ENCODE results near the gene BEND6.

Gene BEND6

GRCh38 chr6:56951049-56951831, 3.7 kb upstream of the BEND6 start:
- no peak for DNase-seq (ENCODE audit: insufficient read length, low spot score)
- no peak for TF ChIP-seq POLR2A (IDR thresholded peaks at IDR 0.05; ENCODE audit: low read depth, low read length)

GRCh38 chr6:56953597-56954402, 1.1 kb upstream of the BEND6 start:
- no peak for TF ChIP-seq POLR2A (IDR thresholded peaks at IDR 0.05; ENCODE audit: low read depth, low read length)
- FAIRE-seq (no peak), DNase-seq (ENCODE audit: insufficient read length, low spot score) (no peak)

More at GRCh38 chr6:56951049-56951831, 3.7 kb upstream of the BEND6 start:
- no peak for FAIRE-seq

DNA sequence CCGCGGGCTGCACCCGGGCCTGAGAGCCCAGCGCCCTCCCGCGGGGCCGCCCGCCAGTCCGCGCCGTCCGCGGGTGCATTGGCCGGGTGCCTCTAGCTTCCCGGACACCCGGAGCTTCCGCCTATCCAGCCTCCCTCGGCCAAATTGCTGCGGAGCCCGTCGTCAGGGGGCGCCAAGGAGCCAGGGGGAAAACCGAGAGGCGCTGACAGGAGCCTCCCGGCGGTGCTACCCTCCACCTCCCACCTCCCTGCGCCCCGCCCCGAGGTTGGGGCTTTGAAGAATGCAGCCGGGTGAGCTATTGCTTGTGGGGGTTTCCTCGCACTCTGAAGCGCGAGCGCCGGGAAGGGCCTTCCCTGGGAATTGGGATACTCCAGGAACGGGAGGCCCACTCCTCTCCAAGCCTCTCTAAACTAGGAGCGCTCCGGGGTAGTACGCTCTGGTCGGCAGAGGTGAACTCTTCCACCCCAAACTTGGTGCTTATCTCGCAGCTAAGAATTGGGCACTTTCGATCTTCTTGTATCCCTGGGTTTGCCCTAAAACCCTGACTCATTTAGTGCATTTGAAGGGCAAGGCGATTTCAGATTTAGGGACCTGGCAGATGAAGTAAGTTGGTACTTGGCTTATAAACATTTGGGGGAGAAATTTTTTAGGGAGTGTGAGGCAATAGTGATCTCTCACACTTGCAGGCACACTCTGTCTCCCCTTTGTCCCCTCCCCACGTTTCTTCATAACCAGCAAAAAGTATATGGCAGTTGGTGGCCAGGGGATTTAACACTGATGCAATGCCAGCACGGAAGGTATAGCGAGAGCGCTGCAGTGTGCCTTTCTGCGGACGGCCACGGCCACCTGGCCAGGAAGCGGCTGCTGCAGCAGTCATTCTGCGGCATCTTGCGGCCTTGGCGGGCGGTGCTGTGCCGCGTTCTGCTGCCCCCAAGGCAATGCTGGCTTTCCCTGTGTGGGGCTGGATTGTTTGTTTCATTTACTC, 556 bp downstream of the BEND6 start:
- FAIRE-seq (peak; percentile 43), DNase-seq (ENCODE audit: insufficient read length, low spot score) (peak; percentile 84)
- no peak; the same call in 1 of the 2 replicates for TF ChIP-seq POLR2A (IDR thresholded peaks at IDR 0.05; ENCODE audit: low read depth, low read length)

GRCh38 chr6:56956491-56956890, 1.6 kb downstream of the BEND6 start:
- no peak for DNase-seq (ENCODE audit: insufficient read length, low spot score)
- FAIRE-seq, result no peak
- no peak for TF ChIP-seq POLR2A (IDR thresholded peaks at IDR 0.05; ENCODE audit: low read depth, low read length)

GRCh38 chr6:56957856-56958255, 2.9 kb downstream of the BEND6 start:
- TF ChIP-seq POLR2A (IDR thresholded peaks at IDR 0.05; ENCODE audit: low read depth, low read length), result no peak
- DNase-seq (ENCODE audit: insufficient read length, low spot score) (no peak), FAIRE-seq (no peak)

DNA sequence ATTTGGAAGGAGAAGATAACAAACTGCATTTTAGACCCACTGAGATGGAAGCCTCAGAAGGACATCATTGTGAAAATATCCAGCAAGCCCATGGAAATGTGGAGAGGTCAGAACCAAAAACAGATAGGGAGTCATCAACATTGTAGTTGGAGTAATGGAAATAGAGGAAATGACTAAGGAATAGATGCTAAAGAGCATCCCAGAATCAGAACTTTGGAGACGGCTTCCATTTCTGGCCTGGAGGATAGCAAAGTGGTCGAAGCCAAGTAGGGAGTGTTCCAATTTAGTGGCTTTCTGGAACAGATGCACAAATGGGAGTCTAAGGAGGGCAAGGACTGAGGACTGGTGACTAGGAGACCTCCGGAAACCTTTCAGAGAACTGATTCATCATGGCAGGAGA, 3.6 kb downstream of the BEND6 start:
- DNase-seq (ENCODE audit: insufficient read length, low spot score), result no peak
- no peak for TF ChIP-seq POLR2A (IDR thresholded peaks at IDR 0.05; ENCODE audit: low read depth, low read length)

GRCh38 chr6:56959094-56959493, 4.2 kb downstream of the BEND6 start:
- peak; percentile 68 for FAIRE-seq
- TF ChIP-seq POLR2A (IDR thresholded peaks at IDR 0.05; ENCODE audit: low read depth, low read length), result no peak
- DNase-seq (ENCODE audit: insufficient read length, low spot score), result no peak

More for the DNA sequence above, 3.6 kb downstream of the BEND6 start:
- FAIRE-seq, result no peak

- FAIRE-seq (no peak), DNase-seq (ENCODE audit: insufficient read length, low spot score) (no peak)
- TF ChIP-seq POLR2A (IDR thresholded peaks at IDR 0.05; ENCODE audit: low read depth, low read length), result no peak
Measured at GRCh38 chr6:56959938-56960337, 5.0 kb downstream of the BEND6 start.

GRCh38 chr6:56961151-56961550, 6.2 kb downstream of the BEND6 start:
- TF ChIP-seq POLR2A (IDR thresholded peaks at IDR 0.05; ENCODE audit: low read depth, low read length), result no peak
- FAIRE-seq, result peak; percentile 6
- no peak for DNase-seq (ENCODE audit: insufficient read length, low spot score)

GRCh38 chr6:56962441-56962840, 7.5 kb downstream of the BEND6 start:
- DNase-seq (ENCODE audit: insufficient read length, low spot score) (no peak), FAIRE-seq (peak; percentile 85)
- TF ChIP-seq POLR2A (IDR thresholded peaks at IDR 0.05; ENCODE audit: low read depth, low read length), result no peak

- TF ChIP-seq POLR2A (IDR thresholded peaks at IDR 0.05; ENCODE audit: low read depth, low read length), result no peak
- DNase-seq (ENCODE audit: insufficient read length, low spot score), result no peak
- FAIRE-seq, result no peak
Measured at GRCh38 chr6:56963043-56963442, 8.1 kb downstream of the BEND6 start.

GRCh38 chr6:56963793-56964192, 8.9 kb downstream of the BEND6 start:
- no peak for TF ChIP-seq POLR2A (IDR thresholded peaks at IDR 0.05; ENCODE audit: low read depth, low read length)
- DNase-seq (ENCODE audit: insufficient read length, low spot score) (no peak), FAIRE-seq (no peak)

DNA sequence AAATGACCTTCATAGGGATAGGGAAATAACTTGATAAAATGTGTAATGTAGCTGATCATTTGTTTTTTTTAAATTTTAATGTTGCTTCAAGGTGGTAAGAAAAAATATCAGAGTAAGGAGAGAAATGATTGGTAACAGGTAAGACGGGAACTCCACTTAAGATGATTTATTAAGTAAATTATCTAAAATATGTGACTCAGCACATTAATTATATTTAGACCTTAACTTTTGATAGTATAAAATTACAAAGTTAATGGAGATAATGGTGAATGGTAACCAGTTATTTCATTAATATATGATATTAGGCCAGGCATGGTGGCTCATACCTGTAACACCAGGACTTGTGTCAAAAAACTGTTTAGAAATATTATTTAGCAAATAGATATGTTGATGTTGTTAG, 10.2 kb downstream of the BEND6 start:
- TF ChIP-seq POLR2A (IDR thresholded peaks at IDR 0.05; ENCODE audit: low read depth, low read length), result no peak
- FAIRE-seq, result no peak
- DNase-seq (ENCODE audit: insufficient read length, low spot score), result no peak

Measured in H54 (cell line).